Ishikawa (cell line): Measurements from ENCODE around the gene ZNF343.

ENCODE experiments used
- CEBPB ChIP-seq: IDR thresholded peaks from 2 replicates; pipeline ENCODE4 v1.6.1; 2012
- CREB1 ChIP-seq: IDR thresholded peaks from 2 replicates; pipeline ENCODE4 v1.6.1; 2012; ENCODE audit warnings: low read depth
- EGR1 ChIP-seq: IDR thresholded peaks from 2 replicates; pipeline ENCODE4 v1.6.1; 2012
- EP300 ChIP-seq: IDR thresholded peaks from 2 replicates; pipeline ENCODE4 v1.6.1; 2012; ENCODE audit warnings: borderline replicate concordance
- FOXM1 ChIP-seq: IDR thresholded peaks from 2 replicates; pipeline ENCODE4 v1.6.1; 2012; ENCODE audit warnings: low read depth, borderline replicate concordance
- MAX ChIP-seq: IDR thresholded peaks from 2 replicates; pipeline ENCODE4 v1.6.1; 2012
- NFIC ChIP-seq: IDR thresholded peaks from 2 replicates; pipeline ENCODE4 v1.6.1; 2012
- RAD21 ChIP-seq: IDR thresholded peaks from 2 replicates; pipeline ENCODE4 v1.6.1; 2012; ENCODE audit warnings: low read depth
- TAF1 ChIP-seq: IDR thresholded peaks from 2 replicates; pipeline ENCODE4 v1.6.1; 2012; ENCODE audit warnings: low read depth, mild to moderate bottlenecking
- TCF12 ChIP-seq: IDR thresholded peaks from 2 replicates; pipeline ENCODE4 v1.6.1; 2012; ENCODE audit warnings: low read depth
- TEAD4 ChIP-seq: IDR thresholded peaks from 2 replicates; pipeline ENCODE4 v1.6.1; 2012
- USF1 ChIP-seq: IDR thresholded peaks from 2 replicates; pipeline ENCODE4 v1.6.1; 2012
- YY1 ChIP-seq: IDR thresholded peaks from 2 replicates; pipeline ENCODE4 v1.6.1; 2012; ENCODE audit warnings: low read depth
- ZBTB7A ChIP-seq: IDR thresholded peaks from 2 replicates; pipeline ENCODE4 v1.6.1; 2012; ENCODE audit warnings: low read depth
- TF ChIP-seq, protein P1 (sequence below): IDR thresholded peaks from 2 replicates; pipeline ENCODE4 v1.6.1; 2012; ENCODE audit warnings: low read depth, mild to moderate bottlenecking

Gene ZNF343

GRCh38 chr20:2520617-2521016 is 11.9 kb upstream of the ZNF343 start:
- no peak for TF ChIP-seq EGR1
- TF ChIP-seq YY1, result no peak
- TF ChIP-seq TCF12, result no peak
- no peak for TF ChIP-seq FOXM1
- no peak for TF ChIP-seq CEBPB
- TF ChIP-seq NFIC, result no peak
- no peak for TF ChIP-seq ZBTB7A
- no peak for TF ChIP-seq MAX
- TF ChIP-seq CREB1, result no peak
- no peak for TF ChIP-seq TAF1
- TF ChIP-seq, protein P1, sequence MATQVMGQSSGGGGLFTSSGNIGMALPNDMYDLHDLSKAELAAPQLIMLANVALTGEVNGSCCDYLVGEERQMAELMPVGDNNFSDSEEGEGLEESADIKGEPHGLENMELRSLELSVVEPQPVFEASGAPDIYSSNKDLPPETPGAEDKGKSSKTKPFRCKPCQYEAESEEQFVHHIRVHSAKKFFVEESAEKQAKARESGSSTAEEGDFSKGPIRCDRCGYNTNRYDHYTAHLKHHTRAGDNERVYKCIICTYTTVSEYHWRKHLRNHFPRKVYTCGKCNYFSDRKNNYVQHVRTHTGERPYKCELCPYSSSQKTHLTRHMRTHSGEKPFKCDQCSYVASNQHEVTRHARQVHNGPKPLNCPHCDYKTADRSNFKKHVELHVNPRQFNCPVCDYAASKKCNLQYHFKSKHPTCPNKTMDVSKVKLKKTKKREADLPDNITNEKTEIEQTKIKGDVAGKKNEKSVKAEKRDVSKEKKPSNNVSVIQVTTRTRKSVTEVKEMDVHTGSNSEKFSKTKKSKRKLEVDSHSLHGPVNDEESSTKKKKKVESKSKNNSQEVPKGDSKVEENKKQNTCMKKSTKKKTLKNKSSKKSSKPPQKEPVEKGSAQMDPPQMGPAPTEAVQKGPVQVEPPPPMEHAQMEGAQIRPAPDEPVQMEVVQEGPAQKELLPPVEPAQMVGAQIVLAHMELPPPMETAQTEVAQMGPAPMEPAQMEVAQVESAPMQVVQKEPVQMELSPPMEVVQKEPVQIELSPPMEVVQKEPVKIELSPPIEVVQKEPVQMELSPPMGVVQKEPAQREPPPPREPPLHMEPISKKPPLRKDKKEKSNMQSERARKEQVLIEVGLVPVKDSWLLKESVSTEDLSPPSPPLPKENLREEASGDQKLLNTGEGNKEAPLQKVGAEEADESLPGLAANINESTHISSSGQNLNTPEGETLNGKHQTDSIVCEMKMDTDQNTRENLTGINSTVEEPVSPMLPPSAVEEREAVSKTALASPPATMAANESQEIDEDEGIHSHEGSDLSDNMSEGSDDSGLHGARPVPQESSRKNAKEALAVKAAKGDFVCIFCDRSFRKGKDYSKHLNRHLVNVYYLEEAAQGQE, result no peak

- TF ChIP-seq TEAD4, result no peak
- TF ChIP-seq CEBPB, result no peak
- no peak for TF ChIP-seq YY1
- TF ChIP-seq ZBTB7A, result no peak
- TF ChIP-seq CREB1, result no peak
- TF ChIP-seq, protein P1, result no peak
- TF ChIP-seq USF1, result no peak
- TF ChIP-seq TAF1, result no peak
- no peak for TF ChIP-seq EP300
- no peak for TF ChIP-seq RAD21
- no peak for TF ChIP-seq EGR1
- TF ChIP-seq NFIC, result no peak
- TF ChIP-seq MAX, result no peak
- TF ChIP-seq FOXM1, result no peak
- no peak for TF ChIP-seq TCF12
These were observed 10.5 kb upstream of the ZNF343 start for GRCh38 chr20:2519115-2519809.

DNA sequence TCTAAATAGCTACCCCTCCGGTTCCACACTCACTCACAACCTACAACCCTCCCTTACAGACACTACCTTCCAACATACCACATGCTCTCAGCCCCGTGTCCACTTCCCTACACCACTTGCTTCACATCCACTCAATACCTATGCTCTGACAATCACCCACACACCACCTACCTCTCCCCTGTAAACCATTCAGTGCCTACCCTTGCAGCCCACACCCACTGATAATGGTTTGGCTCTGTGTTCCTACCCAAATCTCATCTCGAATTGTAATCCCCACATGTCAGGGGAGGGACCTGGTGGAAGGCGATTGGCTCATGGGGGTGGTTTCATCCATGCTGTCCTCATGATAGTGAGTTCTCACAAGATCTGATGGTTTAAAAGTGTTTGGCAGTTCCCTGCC is 9.8 kb upstream of the ZNF343 start:
- TF ChIP-seq CEBPB, result no peak

GRCh38 chr20:2518096-2518495 is 9.4 kb upstream of the ZNF343 start:
- TF ChIP-seq FOXM1, result no peak
- no peak for TF ChIP-seq TAF1
- no peak for TF ChIP-seq RAD21
- no peak for TF ChIP-seq TEAD4
- TF ChIP-seq, protein P1, result no peak
- TF ChIP-seq CEBPB, result no peak
- TF ChIP-seq TCF12, result no peak
- no peak for TF ChIP-seq YY1
- no peak for TF ChIP-seq MAX

DNA sequence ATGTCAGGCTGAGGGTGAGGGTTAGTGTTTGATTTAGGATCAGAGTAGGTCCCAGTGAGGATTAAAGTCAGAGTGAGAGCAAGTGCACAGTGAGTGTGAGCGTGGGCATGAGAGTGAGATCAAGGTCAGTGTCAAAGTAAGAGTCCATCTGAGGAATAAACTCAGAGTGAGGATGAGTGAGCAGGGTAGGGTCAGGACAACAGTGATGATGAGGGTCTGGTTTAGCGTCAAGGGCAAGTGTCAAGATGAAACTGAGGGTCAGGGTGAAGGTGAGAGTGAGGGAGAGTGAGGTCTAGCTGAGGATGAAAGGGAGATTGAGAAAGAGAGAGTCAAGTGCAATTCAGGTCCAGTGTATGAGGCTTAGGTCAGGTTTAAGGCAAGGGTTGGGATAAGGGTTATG is 7.7 kb upstream of the ZNF343 start:
- TF ChIP-seq CREB1, result no peak
- TF ChIP-seq, protein P1, result no peak
- TF ChIP-seq RAD21, result no peak
- TF ChIP-seq TEAD4, result no peak
- TF ChIP-seq EGR1, result no peak
- TF ChIP-seq FOXM1, result no peak
- no peak for TF ChIP-seq TCF12
- no peak for TF ChIP-seq MAX
- no peak for TF ChIP-seq CEBPB
- TF ChIP-seq TAF1, result no peak
- TF ChIP-seq USF1, result no peak
- TF ChIP-seq ZBTB7A, result no peak
- no peak for TF ChIP-seq EP300
- no peak for TF ChIP-seq YY1
- no peak for TF ChIP-seq NFIC
